GM12878 (cell line): Measurements from ENCODE around the gene MRRF. TPM values are rescaled to one million over a fixed set of nuclear protein-coding genes. Genes with fewer than 3 reads are reported as not detected.
A peak's percentile ranks its signal among the peaks of the same experiment; 100 is the strongest.

Experiments used
- BCL11A ChIP-seq: IDR thresholded peaks from 2 replicates; pipeline ENCODE4 v1.6.1; 2011; ENCODE audit warnings: low read depth, low read length
- BHLHE40 ChIP-seq, 2 experiments: fragments of 450-650 bp in 1 of 2; IDR thresholded peaks; 2 replicates each; pipeline ENCODE4 v1.6.1; 2011 to 2017; ENCODE audit warnings: low read depth in 2 of 2, borderline replicate concordance in 1 of 2, improper control_type of control experiment in 1 of 2, low read length in 1 of 2, mild to moderate bottlenecking in 1 of 2
- EP300 ChIP-seq, 2 experiments: fragments of 150-350 bp in 1 of 2; IDR thresholded peaks; 2 replicates each; pipeline ENCODE4 v1.6.1; 2011 to 2012; ENCODE audit warnings: low read depth in 2 of 2, low read length in 2 of 2, borderline replicate concordance in 1 of 2, improper control_type of control experiment in 1 of 2, inconsistent platforms in 1 of 2; ENCODE audit not compliant: control insufficient read depth in 1 of 2
- GABPA ChIP-seq: IDR thresholded peaks from 2 replicates; pipeline ENCODE4 v1.6.1; 2014; ENCODE audit warnings: antibody characterized with exemption, low read depth, mild to moderate bottlenecking, inconsistent platforms
- KDM1A ChIP-seq: fragments of 200-600 bp; sonication (generic); IDR thresholded peaks from 2 replicates; pipeline ENCODE4 v1.6.1; 2016; ENCODE audit warnings: borderline replicate concordance
- PAX8 ChIP-seq: fragments of 450-650 bp; IDR thresholded peaks from 2 replicates; pipeline ENCODE4 v1.6.1; 2017; ENCODE audit warnings: mild to moderate bottlenecking, moderate library complexity
- PML ChIP-seq: IDR thresholded peaks from 2 replicates; pipeline ENCODE4 v1.6.1; 2012; ENCODE audit warnings: low read length, inconsistent platforms
- SKIL ChIP-seq: fragments of 450-650 bp; IDR thresholded peaks from 2 replicates; pipeline ENCODE4 v1.6.1; 2017; ENCODE audit warnings: mild to moderate bottlenecking, low read depth, inconsistent platforms; ENCODE audit not compliant: poor library complexity, severe bottlenecking
- SMAD1 ChIP-seq: fragments of 450-650 bp; IDR thresholded peaks from 2 replicates; pipeline ENCODE4 v1.6.1; 2018; ENCODE audit warnings: mild to moderate bottlenecking, low read depth; ENCODE audit not compliant: partially characterized antibody
- SP1 ChIP-seq: IDR thresholded peaks from one replicate; pipeline ENCODE4 v1.6.1; 2011; ENCODE audit warnings: low read depth, low read length
- TAF1 ChIP-seq: IDR thresholded peaks from 2 replicates; pipeline ENCODE4 v1.6.1; 2011; ENCODE audit warnings: mild to moderate bottlenecking, low read depth, low read length, borderline replicate concordance
- TARDBP ChIP-seq: IDR thresholded peaks from 2 replicates; pipeline ENCODE4 v1.6.1; 2016; ENCODE audit warnings: borderline replicate concordance
- ZNF687 ChIP-seq: fragments of 450-650 bp; IDR thresholded peaks from 2 replicates; pipeline ENCODE4 v1.6.1; 2017; ENCODE audit warnings: mild to moderate bottlenecking, moderate library complexity
- polyA plus RNA-seq, 11 experiments: library from polyadenylated mRNA; depleted of rRNA in 4 of 11; unstranded in 6 of 11; stranded (reverse) in 5 of 11; fragments of >200 nt; fragmentation: Nextera tagmentation in 4 of 11; fragmentation: Illumina TruSeq in 1 of 11; extraction: Ambion mirVana in 4 of 11; extraction: Trizol in 1 of 11; gene quantifications; 1 replicate in 1 of 11; 2 replicates in 10 of 11; pipeline versions ENCODE4 v1.2.1 to v1.2.3, GENCODE V29; 2011 to 2016; ENCODE audit warnings: inconsistent platforms in 2 of 11, missing spikeins in 2 of 11, low read depth in 1 of 11
- total RNA-seq, 4 experiments: library from RNA; depleted of rRNA in 3 of 4; stranded (reverse); fragments of >200 nt in 3 of 4; fragmentation: Illumina TruSeq in 1 of 4; extraction: Trizol in 1 of 4; gene quantifications; 2 replicates each; pipeline versions ENCODE4 v1.2.1 to v1.2.3, GENCODE V29; 2013 to 2021
- TF ChIP-seq, protein P1 (sequence below): fragments of 450-650 bp; IDR thresholded peaks from 2 replicates; pipeline ENCODE4 v1.6.1; 2018; ENCODE audit warnings: borderline replicate concordance, mild to moderate bottlenecking; ENCODE audit not compliant: partially characterized antibody
- TF ChIP-seq, protein P2 (sequence below): IDR thresholded peaks from 2 replicates; pipeline ENCODE4 v1.6.1; 2012; ENCODE audit warnings: low read depth, low read length, improper control_type of control experiment
- TF ChIP-seq, protein P3 (sequence below): IDR thresholded peaks from 2 replicates; pipeline ENCODE4 v1.6.1; 2012; ENCODE audit warnings: low read depth, low read length, improper control_type of control experiment
- TF ChIP-seq, protein P4 (sequence below): IDR thresholded peaks from 2 replicates; pipeline ENCODE4 v1.6.1; 2011; ENCODE audit warnings: borderline replicate concordance, low read depth, mild to moderate bottlenecking, moderate library complexity, mixed read lengths, low read length; ENCODE audit not compliant: insufficient read depth; ENCODE audit errors: extremely low read length

Gene MRRF
- total and polyA plus RNA-seq, 10 of the 15 experiments (the other 5 are each of a cell fraction or from before 2014, with no cell fraction given) = 64.8 to 112 (median 76.4) TPM

- peak; percentile 23 for TF ChIP-seq SKIL
- no peak for TF ChIP-seq TARDBP
- TF ChIP-seq, protein P1, sequence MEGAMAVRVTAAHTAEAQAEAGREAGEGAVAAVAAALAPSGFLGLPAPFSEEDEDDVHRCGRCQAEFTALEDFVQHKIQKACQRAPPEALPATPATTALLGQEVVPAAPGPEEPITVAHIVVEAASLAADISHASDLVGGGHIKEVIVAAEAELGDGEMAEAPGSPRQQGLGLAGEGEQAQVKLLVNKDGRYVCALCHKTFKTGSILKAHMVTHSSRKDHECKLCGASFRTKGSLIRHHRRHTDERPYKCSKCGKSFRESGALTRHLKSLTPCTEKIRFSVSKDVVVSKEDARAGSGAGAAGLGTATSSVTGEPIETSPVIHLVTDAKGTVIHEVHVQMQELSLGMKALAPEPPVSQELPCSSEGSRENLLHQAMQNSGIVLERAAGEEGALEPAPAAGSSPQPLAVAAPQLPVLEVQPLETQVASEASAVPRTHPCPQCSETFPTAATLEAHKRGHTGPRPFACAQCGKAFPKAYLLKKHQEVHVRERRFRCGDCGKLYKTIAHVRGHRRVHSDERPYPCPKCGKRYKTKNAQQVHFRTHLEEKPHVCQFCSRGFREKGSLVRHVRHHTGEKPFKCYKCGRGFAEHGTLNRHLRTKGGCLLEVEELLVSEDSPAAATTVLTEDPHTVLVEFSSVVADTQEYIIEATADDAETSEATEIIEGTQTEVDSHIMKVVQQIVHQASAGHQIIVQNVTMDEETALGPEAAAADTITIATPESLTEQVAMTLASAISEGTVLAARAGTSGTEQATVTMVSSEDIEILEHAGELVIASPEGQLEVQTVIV = no peak
- TF ChIP-seq PAX8 = 0 out of 2 replicates have a peak, but pooled peaks have one; percentile 59
- peak; percentile 39 for TF ChIP-seq SMAD1
- TF ChIP-seq TAF1 = no peak
- TF ChIP-seq, protein P2, sequence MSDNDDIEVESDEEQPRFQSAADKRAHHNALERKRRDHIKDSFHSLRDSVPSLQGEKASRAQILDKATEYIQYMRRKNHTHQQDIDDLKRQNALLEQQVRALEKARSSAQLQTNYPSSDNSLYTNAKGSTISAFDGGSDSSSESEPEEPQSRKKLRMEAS = peak; percentile 35; the same call in 1 of the 2 replicates
- no peak for TF ChIP-seq SP1
- TF ChIP-seq BHLHE40 (IDR thresholded peaks at IDR 0.05; ENCODE audit: borderline replicate concordance in 1 of 2, low read depth in 2 of 2, low read length in 1 of 2) = peak; percentile 92 to 95
- TF ChIP-seq ZNF687 = peak; percentile 9; the same call in 1 of the 2 replicates
- no peak for TF ChIP-seq BCL11A
- peak; percentile 77; the same call in 1 of the 2 replicates for TF ChIP-seq GABPA
- TF ChIP-seq, protein P3, sequence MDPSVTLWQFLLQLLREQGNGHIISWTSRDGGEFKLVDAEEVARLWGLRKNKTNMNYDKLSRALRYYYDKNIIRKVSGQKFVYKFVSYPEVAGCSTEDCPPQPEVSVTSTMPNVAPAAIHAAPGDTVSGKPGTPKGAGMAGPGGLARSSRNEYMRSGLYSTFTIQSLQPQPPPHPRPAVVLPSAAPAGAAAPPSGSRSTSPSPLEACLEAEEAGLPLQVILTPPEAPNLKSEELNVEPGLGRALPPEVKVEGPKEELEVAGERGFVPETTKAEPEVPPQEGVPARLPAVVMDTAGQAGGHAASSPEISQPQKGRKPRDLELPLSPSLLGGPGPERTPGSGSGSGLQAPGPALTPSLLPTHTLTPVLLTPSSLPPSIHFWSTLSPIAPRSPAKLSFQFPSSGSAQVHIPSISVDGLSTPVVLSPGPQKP = no peak
- TF ChIP-seq, protein P4, sequence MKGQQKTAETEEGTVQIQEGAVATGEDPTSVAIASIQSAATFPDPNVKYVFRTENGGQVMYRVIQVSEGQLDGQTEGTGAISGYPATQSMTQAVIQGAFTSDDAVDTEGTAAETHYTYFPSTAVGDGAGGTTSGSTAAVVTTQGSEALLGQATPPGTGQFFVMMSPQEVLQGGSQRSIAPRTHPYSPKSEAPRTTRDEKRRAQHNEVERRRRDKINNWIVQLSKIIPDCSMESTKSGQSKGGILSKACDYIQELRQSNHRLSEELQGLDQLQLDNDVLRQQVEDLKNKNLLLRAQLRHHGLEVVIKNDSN = peak; percentile 76
- no peak; the same call in 1 of the 2 replicates for TF ChIP-seq PML
- TF ChIP-seq EP300 (IDR thresholded peaks at IDR 0.05; ENCODE audit: borderline replicate concordance in 1 of 2, control insufficient read depth in 1 of 2, low read depth in 2 of 2, low read length in 2 of 2) = no peak
- TF ChIP-seq KDM1A = no peak
These were observed 650 bp downstream of the MRRF start (continued) for GRCh38 chr9:122265149-122265915.
